Loucy (cell line): ENCODE data around the gene NIN.

ENCODE experiments used
- H2AFZ ChIP-seq: fragments of 200-600 bp; sonication (generic); 2 replicates; pipeline ENCODE4 v1.6.0; 2016; ENCODE audit warnings: antibody characterized with exemption, mild to moderate bottlenecking, low read length, moderate library complexity
- H3F3A ChIP-seq: fragments of 200-600 bp; 2 replicates; pipeline ENCODE4 v1.6.0; 2016; ENCODE audit warnings: antibody characterized with exemption, low read depth, mild to moderate bottlenecking
- H3K27me3 ChIP-seq: fragments of 200-600 bp; sonication (generic); 2 replicates; pipeline ENCODE4 v1.6.1; 2014; ENCODE audit warnings: low read length, mild to moderate bottlenecking; ENCODE audit not compliant: insufficient read depth, poor library complexity, severe bottlenecking
- H3K36me3 ChIP-seq: fragments of 200-600 bp; sonication (generic); 2 replicates; pipeline ENCODE4 v1.6.1; 2016; ENCODE audit warnings: low read length; ENCODE audit not compliant: insufficient read depth
- H3K4me1 ChIP-seq: fragments of 200-600 bp; sonication (generic); 2 replicates; pipeline ENCODE4 v1.5.1; 2014; ENCODE audit warnings: low read length, mild to moderate bottlenecking; ENCODE audit not compliant: insufficient read depth, poor library complexity, severe bottlenecking
- H3K4me2 ChIP-seq: fragments of 200-600 bp; sonication (generic); 2 replicates; pipeline ENCODE4 v1.6.0; 2014; ENCODE audit warnings: antibody characterized with exemption, low read length, low read depth, mild to moderate bottlenecking; ENCODE audit not compliant: poor library complexity, severe bottlenecking
- H3K4me3 ChIP-seq: fragments of 200-600 bp; sonication (generic); 2 replicates; pipeline ENCODE4 v1.5.1; 2014; ENCODE audit warnings: low read length, mild to moderate bottlenecking, mixed read lengths; ENCODE audit not compliant: poor library complexity, severe bottlenecking
- H3K79me2 ChIP-seq: fragments of 200-600 bp; sonication (generic); 2 replicates; pipeline ENCODE4 v1.6.1; 2014; ENCODE audit warnings: low read length; ENCODE audit not compliant: insufficient read depth
- H3K9ac ChIP-seq: fragments of 200-600 bp; sonication (generic); 2 replicates; pipeline ENCODE4 v1.6.0; 2014; ENCODE audit warnings: mild to moderate bottlenecking, low read depth, low read length, moderate library complexity; ENCODE audit not compliant: poor library complexity, severe bottlenecking
- H3K9me2 ChIP-seq: fragments of 200-600 bp; sonication (generic); replicated peaks from 2 replicates; pipeline ENCODE4 v1.6.1; 2016; ENCODE audit warnings: low read depth, low read length, mixed read lengths
- H3K9me3 ChIP-seq: fragments of 200-600 bp; sonication (generic); 2 replicates; pipeline ENCODE4 v1.6.1; 2014; ENCODE audit warnings: mild to moderate bottlenecking, antibody characterized with exemption, low read length, low read depth; ENCODE audit not compliant: insufficient read depth
- H4K20me1 ChIP-seq: fragments of 200-600 bp; sonication (generic); 2 replicates; pipeline ENCODE4 v1.6.0; 2014; ENCODE audit warnings: antibody characterized with exemption, low read length, mild to moderate bottlenecking; ENCODE audit not compliant: insufficient read depth, poor library complexity, severe bottlenecking
- EZH2phosphoT487 ChIP-seq: fragments of 200-600 bp; IDR thresholded peaks from 2 replicates; pipeline ENCODE4 v1.6.1; 2018; ENCODE audit warnings: antibody characterized with exemption, mild to moderate bottlenecking, moderate library complexity, borderline replicate concordance
- TF ChIP-seq, protein P1 (sequence below): fragments of 200-600 bp; sonication (generic); conservative IDR thresholded peaks from 2 replicates; pipeline ENCODE4 v1.5.1; 2014; ENCODE audit warnings: mild to moderate bottlenecking, antibody characterized with exemption, low read length

The NIN gene

DNA sequence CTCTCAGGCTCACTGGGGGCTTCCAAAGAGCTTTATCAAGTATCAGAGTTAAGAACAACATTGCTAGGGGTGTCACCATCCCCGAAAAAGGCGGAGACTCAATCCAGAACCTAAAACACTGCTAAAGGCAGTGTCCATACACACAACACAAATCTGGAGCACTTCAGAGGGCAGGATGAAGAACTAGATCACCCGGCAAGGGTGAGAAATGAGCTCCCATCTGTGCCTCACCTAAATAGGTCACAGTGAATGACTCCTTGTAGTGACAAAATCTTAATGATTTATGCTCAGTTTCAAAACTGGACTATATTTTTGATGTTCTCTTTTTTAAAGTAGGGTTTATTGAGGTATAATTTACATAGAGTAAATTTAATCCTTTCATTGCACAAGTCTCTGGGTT lies 25.6 kb downstream of the NIN start:
- TF ChIP-seq, protein P1, sequence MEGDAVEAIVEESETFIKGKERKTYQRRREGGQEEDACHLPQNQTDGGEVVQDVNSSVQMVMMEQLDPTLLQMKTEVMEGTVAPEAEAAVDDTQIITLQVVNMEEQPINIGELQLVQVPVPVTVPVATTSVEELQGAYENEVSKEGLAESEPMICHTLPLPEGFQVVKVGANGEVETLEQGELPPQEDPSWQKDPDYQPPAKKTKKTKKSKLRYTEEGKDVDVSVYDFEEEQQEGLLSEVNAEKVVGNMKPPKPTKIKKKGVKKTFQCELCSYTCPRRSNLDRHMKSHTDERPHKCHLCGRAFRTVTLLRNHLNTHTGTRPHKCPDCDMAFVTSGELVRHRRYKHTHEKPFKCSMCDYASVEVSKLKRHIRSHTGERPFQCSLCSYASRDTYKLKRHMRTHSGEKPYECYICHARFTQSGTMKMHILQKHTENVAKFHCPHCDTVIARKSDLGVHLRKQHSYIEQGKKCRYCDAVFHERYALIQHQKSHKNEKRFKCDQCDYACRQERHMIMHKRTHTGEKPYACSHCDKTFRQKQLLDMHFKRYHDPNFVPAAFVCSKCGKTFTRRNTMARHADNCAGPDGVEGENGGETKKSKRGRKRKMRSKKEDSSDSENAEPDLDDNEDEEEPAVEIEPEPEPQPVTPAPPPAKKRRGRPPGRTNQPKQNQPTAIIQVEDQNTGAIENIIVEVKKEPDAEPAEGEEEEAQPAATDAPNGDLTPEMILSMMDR: no peak
- TF ChIP-seq EZH2phosphoT487: no peak
- no peak overlapping the region for H2AFZ ChIP-seq
- no peaks in the 10 kb centered on the region for H3F3A ChIP-seq
- H3K79me2 ChIP-seq: peaks cover 75% of the 10 kb centered on the region
- H3K9me2 ChIP-seq: no peaks in the 10 kb centered on the region
- H3K36me3 ChIP-seq: peaks cover 63% of the 10 kb centered on the region; the same call in 1 of the 2 replicates
- H3K4me1 ChIP-seq: no peaks in the 10 kb centered on the region
- H3K9me3 ChIP-seq: no peaks in the 10 kb centered on the region
- no peak overlapping the region for H3K4me2 ChIP-seq
- no peak overlapping the region for H3K9ac ChIP-seq
- H4K20me1 ChIP-seq: peaks cover 20% of the 10 kb centered on the region
- H3K4me3 ChIP-seq: no peak overlapping the region
- no peaks in the 10 kb centered on the region for H3K27me3 ChIP-seq

DNA sequence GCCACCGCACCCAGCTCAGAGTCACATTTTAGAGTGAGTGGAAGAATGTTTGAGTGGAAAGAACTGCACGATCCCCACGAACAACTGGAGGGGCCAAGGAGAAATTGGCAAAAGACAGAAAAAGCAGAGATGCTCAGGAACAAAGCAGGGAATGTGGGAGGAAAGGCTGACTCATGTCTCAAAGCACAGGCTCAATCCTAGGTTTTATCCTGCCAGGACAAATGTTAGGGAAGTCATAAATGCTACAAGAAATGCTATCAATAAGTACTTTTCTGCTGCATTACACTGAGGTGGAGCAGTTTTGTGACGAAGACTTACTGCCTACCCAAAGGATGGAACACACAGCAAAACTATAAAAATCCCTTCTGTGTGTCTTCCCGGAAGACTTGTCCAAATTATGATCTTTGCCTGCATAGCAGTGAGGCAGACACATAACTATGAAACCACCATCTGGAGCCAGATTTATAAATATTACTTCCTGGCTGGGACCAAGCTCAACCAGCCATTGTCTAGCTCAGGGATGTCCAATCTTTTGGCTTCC lies 26.7 kb downstream of the NIN start:
- no peaks in the 10 kb centered on the region for H3K27me3 ChIP-seq
- H3K9me3 ChIP-seq: no peaks in the 10 kb centered on the region
- H3F3A ChIP-seq: no peaks in the 10 kb centered on the region
- H3K4me2 ChIP-seq: no peak overlapping the region
- peaks cover 67% of the 10 kb centered on the region for H3K79me2 ChIP-seq
- no peak overlapping the region for H3K9ac ChIP-seq
- no peaks in the 10 kb centered on the region for H3K9me2 ChIP-seq
- H3K4me3 ChIP-seq: no peak overlapping the region
- peaks cover 20% of the 10 kb centered on the region for H4K20me1 ChIP-seq
- no peak for TF ChIP-seq EZH2phosphoT487
- TF ChIP-seq, protein P1: no peak
- peaks cover 68% of the 10 kb centered on the region; the same call in 1 of the 2 replicates for H3K36me3 ChIP-seq
- H2AFZ ChIP-seq: no peak overlapping the region
- no peaks in the 10 kb centered on the region for H3K4me1 ChIP-seq

DNA sequence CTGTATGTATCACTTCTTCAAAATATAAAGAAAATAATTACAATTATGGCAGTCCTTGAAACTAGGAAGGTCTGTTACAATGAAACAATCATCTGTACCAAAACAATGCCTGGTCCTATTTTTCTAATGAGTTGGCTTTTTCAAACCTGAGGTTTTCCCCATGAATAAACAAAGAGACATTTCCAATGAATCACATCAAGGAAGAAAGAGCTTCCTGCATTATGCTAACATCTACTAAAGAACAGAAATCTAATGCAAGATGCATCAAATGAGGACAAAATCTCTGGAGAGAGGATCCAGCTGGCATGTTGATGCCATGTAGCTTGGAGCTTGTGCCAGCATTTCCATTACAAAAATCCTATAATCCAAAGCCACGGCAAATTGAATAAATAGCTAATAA lies 29.3 kb downstream of the NIN start:
- Histone ChIP-seq H3K79me2 (peaks cover 58% of the 10 kb centered on the region; the same call in 1 of the 2 replicates), H2AFZ (no peak overlapping the region), H3F3A (no peaks in the 10 kb centered on the region), H3K36me3 (peaks cover 62% of the 10 kb centered on the region; the same call in 1 of the 2 replicates), H3K4me2 (no peak overlapping the region), H3K9me3 (no peaks in the 10 kb centered on the region), H3K4me3 (no peak overlapping the region), H4K20me1 (peaks cover 12% of the 10 kb centered on the region), H3K9me2 (no peaks in the 10 kb centered on the region), H3K9ac (no peak overlapping the region), H3K4me1 (no peaks in the 10 kb centered on the region), H3K27me3 (no peaks in the 10 kb centered on the region)
- TF ChIP-seq, protein P1: no peak
- TF ChIP-seq EZH2phosphoT487: no peak
